Measurements from ENCODE around the gene ANAPC16. TPM values are rescaled to one million over a fixed set of nuclear protein-coding genes. Genes with fewer than 3 reads are reported as not detected.

Gene ANAPC16
- total RNA-seq, 1 donor from 2014 or later = 54.4 TPM

GRCh38 chr10:72229261-72230251, 13.7 kb downstream of the ANAPC16 start:
- no peaks in the 10 kb centered on the region for H3K27me3 Mint-ChIP-seq (ENCODE audit: low read depth)

DNA sequence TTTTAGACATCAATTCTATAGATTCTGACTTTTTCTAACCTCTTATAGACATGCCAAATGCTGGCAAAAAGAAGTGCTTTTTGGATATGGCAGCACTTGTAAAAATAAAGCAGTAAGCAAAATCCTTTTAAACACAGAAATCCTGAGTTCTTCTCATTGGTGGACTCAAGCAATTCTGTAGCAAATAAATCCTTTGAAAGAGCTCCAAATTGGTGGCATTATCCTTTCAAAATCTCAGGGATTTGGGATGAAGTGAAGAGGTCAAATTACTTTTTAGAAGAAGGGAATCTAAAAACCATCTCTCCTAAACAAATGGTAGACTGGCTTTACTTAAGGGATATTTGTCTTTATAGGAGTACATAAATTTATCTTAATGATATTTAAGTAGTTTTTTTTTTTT, 17.8 kb downstream of the ANAPC16 start:
- H3K4me3 Mint-ChIP-seq (ENCODE audit: unreplicated experiment) = no peak overlapping the region
- H3K27ac Mint-ChIP-seq (ENCODE audit: unreplicated experiment) = no peak overlapping the region
- H3K27me3 Mint-ChIP-seq (ENCODE audit: low read depth) = no peaks in the 10 kb centered on the region
- H3K4me1 Mint-ChIP-seq (ENCODE audit: low read depth) = peaks cover 22% of the 10 kb centered on the region
- TF ChIP-seq CTCF (IDR thresholded peaks at IDR 0.05) = no peak
- DNase-seq (ENCODE audit: low spot score) = no peak
- H3K9me3 Mint-ChIP-seq (ENCODE audit: low read depth) = no peaks in the 10 kb centered on the region
- H3K36me3 Mint-ChIP-seq (ENCODE audit: low read depth) = peaks cover 16% of the 10 kb centered on the region

More at GRCh38 chr10:72229261-72230251, 13.7 kb downstream of the ANAPC16 start:
- no peak for TF ChIP-seq CTCF (IDR thresholded peaks at IDR 0.05)
- H3K36me3 Mint-ChIP-seq (ENCODE audit: low read depth) = peaks cover 11% of the 10 kb centered on the region
- H3K27ac Mint-ChIP-seq (ENCODE audit: unreplicated experiment) = peak overlapping the region; percentile 97
- H3K4me1 Mint-ChIP-seq (ENCODE audit: low read depth) = peaks cover 22% of the 10 kb centered on the region
- no peak overlapping the region for H3K4me3 Mint-ChIP-seq (ENCODE audit: unreplicated experiment)
- DNase-seq (ENCODE audit: low spot score) = no peak
- no peaks in the 10 kb centered on the region for H3K9me3 Mint-ChIP-seq (ENCODE audit: low read depth)

GRCh38 chr10:72234560-72235095, 18.8 kb downstream of the ANAPC16 start:
- no peak overlapping the region for H3K27ac Mint-ChIP-seq (ENCODE audit: unreplicated experiment)
- no peaks in the 10 kb centered on the region for H3K9me3 Mint-ChIP-seq (ENCODE audit: low read depth)
- H3K27me3 Mint-ChIP-seq (ENCODE audit: low read depth) = no peaks in the 10 kb centered on the region
- DNase-seq (ENCODE audit: low spot score) = no peak
- no peak for TF ChIP-seq CTCF (IDR thresholded peaks at IDR 0.05)
- no peak overlapping the region for H3K4me3 Mint-ChIP-seq (ENCODE audit: unreplicated experiment)
- H3K4me1 Mint-ChIP-seq (ENCODE audit: low read depth) = peaks cover 15% of the 10 kb centered on the region
- peaks cover 16% of the 10 kb centered on the region for H3K36me3 Mint-ChIP-seq (ENCODE audit: low read depth)

DNA sequence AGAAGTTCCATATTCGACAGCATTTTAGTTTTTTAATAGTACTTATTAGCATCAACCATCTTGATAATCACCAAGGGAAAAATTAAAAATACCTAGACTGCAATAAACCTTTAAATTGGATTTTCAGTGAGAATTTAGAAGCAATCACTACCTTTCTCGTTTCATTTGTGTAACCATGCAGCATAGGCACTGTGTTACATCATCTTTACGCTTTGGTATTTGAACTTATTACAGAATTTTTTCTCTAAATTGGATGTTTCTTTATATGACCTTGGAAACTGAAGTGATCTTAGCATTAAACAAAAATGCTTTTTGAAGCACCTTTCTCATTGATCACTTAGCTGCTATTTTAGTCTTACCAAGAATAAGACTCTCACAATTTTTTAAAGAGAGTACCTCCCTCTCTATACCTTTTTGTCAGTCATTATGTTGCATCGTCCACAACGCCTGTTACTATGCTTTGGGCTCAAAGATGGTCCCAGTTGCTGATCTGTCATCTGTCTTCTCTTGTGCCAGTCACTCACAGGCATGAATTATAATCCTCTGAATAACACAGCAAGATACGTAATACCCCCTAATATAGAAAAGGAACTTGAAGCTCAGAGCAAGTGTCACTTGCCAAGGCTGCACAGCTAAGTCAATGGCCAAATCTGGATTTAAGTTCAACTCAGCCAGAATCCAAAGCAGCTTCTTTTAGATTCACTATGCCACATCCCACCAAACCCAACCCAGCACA, 19.9 kb downstream of the ANAPC16 start:
- H3K27ac Mint-ChIP-seq (ENCODE audit: unreplicated experiment) = no peak overlapping the region
- H3K27me3 Mint-ChIP-seq (ENCODE audit: low read depth) = no peaks in the 10 kb centered on the region
- H3K36me3 Mint-ChIP-seq (ENCODE audit: low read depth) = peaks cover 16% of the 10 kb centered on the region
- no peak overlapping the region for H3K4me3 Mint-ChIP-seq (ENCODE audit: unreplicated experiment)
- no peaks in the 10 kb centered on the region for H3K9me3 Mint-ChIP-seq (ENCODE audit: low read depth)
- peaks cover 7% of the 10 kb centered on the region for H3K4me1 Mint-ChIP-seq (ENCODE audit: low read depth)
- DNase-seq (ENCODE audit: low spot score) = no peak
- no peak for TF ChIP-seq CTCF (IDR thresholded peaks at IDR 0.05)
